Lower leg skin (tissue), 3 donors: Measurements from ENCODE around the gene FOXP1.

Source experiments
- CTCF ChIP-seq, 3 donors: fragments of 450-650 bp; IDR thresholded peaks; one replicate each; pipeline ENCODE4 v1.5.1; 2016; ENCODE audit warnings: antibody characterized with exemption in 3 of 3, mild to moderate bottlenecking in 3 of 3, moderate library complexity in 2 of 3
- POLR2A ChIP-seq, 2 donors: fragments of 450-650 bp; IDR thresholded peaks; one replicate each; pipeline ENCODE4 v1.6.1; 2016 to 2017; ENCODE audit warnings: antibody characterized with exemption in 2 of 2, mild to moderate bottlenecking in 1 of 2, moderate library complexity in 1 of 2

GRCh38 chr3:71131375-71132314, 451.9 kb downstream of the FOXP1 start:
- TF ChIP-seq CTCF (IDR thresholded peaks at IDR 0.05) (no peak), POLR2A (IDR thresholded peaks at IDR 0.05) (no peak)
